BJ (cell line): ENCODE data around the gene SLAMF9. TPM values are rescaled to one million over a fixed set of nuclear protein-coding genes. Genes with fewer than 3 reads are reported as not detected.

Source experiments
- CTCF ChIA-PET: fragments of 350-600 bp; formaldehyde crosslinking; extraction: SDS; loops from one replicate; lab custom pipeline; 2021; ENCODE audit warnings: antibody characterized with exemption, inconsistent platforms; lab: Yijun Ruan, JAX
- POLR2A ChIA-PET: fragments of 300-600 bp; sonication (Branson Sonifier 250); formaldehyde crosslinking; extraction: SDS; loops from one replicate; lab custom pipeline; 2021; ENCODE audit warnings: antibody characterized with exemption; lab: Charles Lee
- DNase-seq: peaks from one replicate; pipeline ENCODE4 v3.0.0-alpha.2; 2011; ENCODE audit warnings: low read depth
- H3K27me3 ChIP-seq: 2 replicates; pipeline ENCODE4 v1.6.0; 2011; ENCODE audit warnings: low read length; ENCODE audit not compliant: control insufficient read depth, insufficient read depth
- H3K36me3 ChIP-seq: 2 replicates; pipeline ENCODE4 v1.5.1; 2011; ENCODE audit warnings: low read length; ENCODE audit not compliant: control insufficient read depth, insufficient read depth
- H3K4me3 ChIP-seq: 2 replicates; pipeline ENCODE4 v1.5.1; 2011; ENCODE audit warnings: low read depth, mild to moderate bottlenecking, control low read depth, low read length
- CTCF ChIP-seq: IDR thresholded peaks from 2 replicates; pipeline ENCODE4 v1.5.1; 2011; ENCODE audit warnings: low read depth, mild to moderate bottlenecking, control low read depth, inconsistent platforms, low read length, moderate library complexity; ENCODE audit not compliant: insufficient read depth
- polyA plus RNA-seq: library from polyadenylated mRNA; depleted of rRNA; stranded (reverse); fragments of >200 nt; gene quantifications from 2 replicates; pipeline ENCODE4 v1.2.3, GENCODE V29; 2011

SLAMF9 gene
- polyA plus RNA-seq, 1 experiment, result not detected

- POLR2A ChIA-PET, result no interaction called here
- CTCF ChIA-PET, result no interaction called here
- Histone ChIP-seq H3K4me3 (no peak overlapping the region), H3K36me3 (no peaks in the 10 kb centered on the region), H3K27me3 (peaks cover 2% of the 10 kb centered on the region)
- TF ChIP-seq CTCF, result no peak
- DNase-seq, result no peak
Observed at GRCh38 chr1:159983681-159984080, 29.6 kb upstream of the SLAMF9 start.

- H3K36me3 ChIP-seq, result no peaks in the 10 kb centered on the region
- no peak for DNase-seq
- H3K27me3 ChIP-seq, result peaks cover 2% of the 10 kb centered on the region
- H3K4me3 ChIP-seq, result no peak overlapping the region
- ChIA-PET CTCF (interaction anchor here (0.8 kb wide), 1 partner anchor 25 kb away, joined by 5 read pairs; no protein-coding TSS in a partner anchor), POLR2A (no interaction called here)
- TF ChIP-seq CTCF, result no peak
Observed at GRCh38 chr1:159982280-159982679, 28.2 kb upstream of the SLAMF9 start.

- CTCF ChIA-PET, result interaction anchor here (0.7 kb wide), 1 partner anchor 27 kb away, joined by 3 read pairs; no protein-coding TSS in a partner anchor
- no peak for DNase-seq
- POLR2A ChIA-PET, result no interaction called here
Observed at GRCh38 chr1:159981351-159982055, 27.5 kb upstream of the SLAMF9 start.

GRCh38 chr1:159980786-159981185 lies 26.7 kb upstream of the SLAMF9 start:
- Histone ChIP-seq H3K4me3 (no peak overlapping the region), H3K27me3 (peaks cover 2% of the 10 kb centered on the region), H3K36me3 (no peaks in the 10 kb centered on the region)
- ChIA-PET POLR2A (no interaction called here), CTCF (no interaction called here)
- no peak for DNase-seq
- no peak for TF ChIP-seq CTCF

More at GRCh38 chr1:159981351-159982055, 27.5 kb upstream of the SLAMF9 start:
- no peak for TF ChIP-seq CTCF
- H3K4me3 ChIP-seq, result no peak overlapping the region
- no peaks in the 10 kb centered on the region for H3K36me3 ChIP-seq
- H3K27me3 ChIP-seq, result peaks cover 2% of the 10 kb centered on the region

- POLR2A ChIA-PET, result no interaction called here
Observed at GRCh38 chr1:159980076-159980475, 26.0 kb upstream of the SLAMF9 start.

More at GRCh38 chr1:159980076-159980475, 26.0 kb upstream of the SLAMF9 start:
- H3K4me3 ChIP-seq, result no peak overlapping the region
- H3K27me3 ChIP-seq, result peaks cover 2% of the 10 kb centered on the region
- H3K36me3 ChIP-seq, result no peaks in the 10 kb centered on the region
- no peak for DNase-seq
- CTCF ChIA-PET, result interaction anchor here (0.6 kb wide), 1 partner anchor 55 kb away, joined by 3 read pairs; no protein-coding TSS in a partner anchor
- TF ChIP-seq CTCF, result no peak
